Right renal pelvis (tissue), 4 donors: ENCODE measurements around the gene TAS2R16. TPM values are rescaled to one million over a fixed set of nuclear protein-coding genes. Genes with fewer than 3 reads are reported as not detected.

Source experiments
- DNase-seq, 4 donors: peaks; one replicate each; pipeline ENCODE4 v3.0.0-alpha.2; 2013; ENCODE audit warnings: low read depth in 4 of 4, low spot score in 3 of 4, missing footprints in 1 of 4
- polyA plus RNA-seq, 4 donors: library from polyadenylated mRNA; unstranded; fragments of 120-200 nt; gene quantifications; one replicate each; pipeline ENCODE4 v1.2.1, GENCODE V29; 2013; ENCODE audit not compliant: insufficient read length in 4 of 4

The TAS2R16 gene, protein sequence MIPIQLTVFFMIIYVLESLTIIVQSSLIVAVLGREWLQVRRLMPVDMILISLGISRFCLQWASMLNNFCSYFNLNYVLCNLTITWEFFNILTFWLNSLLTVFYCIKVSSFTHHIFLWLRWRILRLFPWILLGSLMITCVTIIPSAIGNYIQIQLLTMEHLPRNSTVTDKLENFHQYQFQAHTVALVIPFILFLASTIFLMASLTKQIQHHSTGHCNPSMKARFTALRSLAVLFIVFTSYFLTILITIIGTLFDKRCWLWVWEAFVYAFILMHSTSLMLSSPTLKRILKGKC
- polyA plus RNA-seq, result not detected

DNA sequence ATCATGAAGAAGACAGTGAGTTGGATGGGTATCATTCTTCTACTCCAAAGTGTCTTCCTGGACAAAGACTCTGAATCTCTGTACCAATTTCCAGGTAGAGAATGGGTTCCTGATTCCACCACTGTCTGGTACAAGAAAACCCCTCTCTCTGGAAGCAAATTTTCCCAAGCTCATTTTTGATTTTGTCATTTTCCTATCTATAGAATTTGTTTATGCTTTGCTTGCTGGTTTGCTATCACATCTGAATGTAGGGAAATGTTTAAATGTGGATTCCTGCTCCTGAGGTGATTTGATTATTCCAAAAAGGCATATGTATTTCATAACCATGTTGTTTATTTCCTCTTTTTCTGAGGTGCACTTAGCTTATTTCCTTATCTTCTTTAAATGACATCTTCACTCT is at the start of gene TAS2R16:
TAS2R16 (minus strand) TSS at position 101 of the 400 bp plus-strand sequence; CDS start at position 35, 66 bp downstream.
- DNase-seq, result no peak

DNA sequence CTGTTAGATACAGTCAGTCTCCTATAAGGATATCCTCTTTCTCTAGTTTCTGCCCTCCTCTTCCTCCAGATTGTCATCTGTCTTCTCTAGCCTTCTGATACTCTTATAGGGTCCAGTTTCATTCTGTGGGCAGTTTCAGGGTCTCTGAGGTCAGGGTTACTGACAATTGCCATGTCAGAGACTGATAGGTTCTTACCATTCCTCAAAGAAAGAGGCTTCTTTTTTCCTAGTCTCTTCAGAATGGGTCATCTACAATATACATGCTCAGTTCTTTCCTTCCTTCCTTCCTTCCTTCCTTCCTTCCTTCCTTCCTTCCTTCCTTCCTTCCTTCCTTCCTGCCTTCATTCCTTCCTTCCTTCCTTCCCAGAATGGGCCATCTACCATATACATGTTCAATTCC is 48.1 kb upstream of the TAS2R16 start:
- no peak for DNase-seq

DNA sequence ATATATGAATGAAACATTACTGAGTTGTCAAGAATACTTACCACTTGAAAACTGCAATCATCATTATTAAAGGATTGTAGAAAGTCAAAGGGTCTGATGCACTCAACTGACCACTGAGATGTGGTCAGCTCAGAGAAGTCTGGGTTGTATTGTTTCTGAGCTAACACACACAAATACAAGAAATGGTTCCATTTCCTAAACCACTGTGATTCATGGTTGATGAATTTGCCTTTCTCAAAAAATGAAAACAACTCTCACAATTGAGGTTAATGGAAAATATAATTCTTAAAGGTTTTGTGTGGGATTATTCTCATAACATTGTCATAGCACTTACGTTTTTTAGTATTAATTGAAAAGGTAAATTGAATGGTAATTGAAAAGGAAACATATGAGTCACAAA is 45.6 kb upstream of the TAS2R16 start:
- DNase-seq, result no peak

DNA sequence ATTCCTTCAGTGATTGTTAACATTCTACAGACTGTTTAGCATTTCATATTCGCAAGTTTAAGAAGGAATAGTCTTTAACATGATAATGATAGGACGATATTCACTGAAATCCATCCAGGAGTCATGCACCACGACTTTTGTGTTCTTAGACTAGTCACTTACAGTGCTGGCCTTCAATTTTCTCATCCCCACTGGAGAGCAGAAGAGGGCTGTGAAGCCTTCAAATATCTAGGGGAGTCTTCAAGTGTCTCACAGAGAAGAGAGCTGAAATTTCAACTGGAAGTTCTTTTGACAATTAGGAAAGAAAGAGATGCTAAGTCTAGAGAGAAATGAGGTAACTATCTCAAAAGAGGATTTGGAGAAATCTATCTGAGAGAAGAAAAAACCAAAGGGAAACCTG is 43.8 kb upstream of the TAS2R16 start:
- no peak for DNase-seq

DNA sequence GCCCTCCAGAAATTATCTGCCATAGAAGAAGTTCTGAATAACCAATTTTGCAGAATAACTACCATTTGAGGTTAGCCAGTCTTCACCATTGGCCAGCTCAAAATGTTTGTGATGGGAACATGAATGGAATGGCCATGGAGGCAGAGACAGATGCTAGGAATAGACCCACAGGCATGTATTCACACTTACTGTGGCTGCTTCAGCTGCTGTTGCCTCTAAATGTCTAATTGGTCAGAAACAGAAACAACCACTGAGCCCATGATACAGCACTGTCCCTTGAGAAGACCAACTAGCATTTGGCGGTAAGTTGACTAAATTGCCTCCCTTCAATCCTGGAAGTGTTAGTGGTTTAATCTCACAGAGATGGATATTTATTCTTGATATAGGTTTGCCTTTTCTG is 38.6 kb upstream of the TAS2R16 start:
- no peak for DNase-seq

DNA sequence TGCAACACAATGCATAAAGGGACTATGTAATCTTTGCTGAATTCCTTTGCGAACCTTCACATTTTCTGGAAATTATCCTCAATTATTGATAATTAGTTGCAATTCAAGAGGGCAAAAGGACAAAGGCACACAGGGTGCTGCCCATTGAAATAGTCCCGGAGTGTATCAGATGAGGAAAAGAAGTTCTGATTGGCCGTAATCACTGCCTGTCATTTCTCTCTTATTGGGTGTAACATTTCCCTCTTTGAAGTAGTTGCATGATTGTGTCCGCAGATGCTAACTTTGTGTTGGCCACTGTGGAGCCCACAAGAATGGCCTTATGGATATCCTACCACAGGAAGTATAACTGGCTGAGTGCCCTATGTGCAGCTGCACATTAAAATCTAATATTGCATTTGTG is 35.1 kb upstream of the TAS2R16 start:
- DNase-seq, result no peak

DNA sequence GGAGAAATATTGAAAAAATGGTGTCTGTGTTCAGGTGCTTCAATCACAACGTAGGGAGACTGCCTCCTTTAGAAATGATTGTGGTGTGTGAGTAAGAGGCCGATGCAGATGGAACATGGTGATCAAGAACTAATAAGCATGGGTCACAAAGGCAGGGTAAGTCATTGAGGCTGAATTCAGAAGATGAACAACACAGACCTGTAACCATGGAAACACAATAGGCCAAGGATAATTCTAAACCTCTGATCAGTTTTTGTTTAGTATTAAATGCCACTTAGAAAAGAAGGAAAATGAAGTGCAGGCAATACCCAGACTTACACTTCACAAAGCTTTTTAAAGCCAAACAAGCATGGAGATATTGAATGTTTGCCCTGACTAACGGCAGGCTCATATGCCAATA is 32.8 kb upstream of the TAS2R16 start:
- no peak for DNase-seq

DNA sequence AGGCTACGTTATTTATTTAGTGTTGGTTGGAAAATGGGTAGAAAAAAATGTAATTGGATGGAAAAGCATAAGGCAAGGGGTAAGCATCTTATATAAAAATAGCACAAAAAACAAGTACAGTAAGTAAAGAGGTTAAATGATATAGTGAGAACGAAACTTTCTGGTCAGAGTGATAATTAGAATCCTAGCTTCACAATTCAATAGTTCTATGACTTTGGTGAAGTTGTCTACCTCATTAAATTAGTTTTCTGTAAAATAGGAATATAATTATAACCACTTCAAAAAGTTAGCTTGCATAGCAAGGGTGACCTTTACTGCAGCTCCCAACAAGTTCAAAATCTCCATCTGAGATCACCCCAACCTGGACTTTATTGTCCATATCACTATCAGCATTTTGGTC is 30.8 kb upstream of the TAS2R16 start:
- DNase-seq, result no peak

DNA sequence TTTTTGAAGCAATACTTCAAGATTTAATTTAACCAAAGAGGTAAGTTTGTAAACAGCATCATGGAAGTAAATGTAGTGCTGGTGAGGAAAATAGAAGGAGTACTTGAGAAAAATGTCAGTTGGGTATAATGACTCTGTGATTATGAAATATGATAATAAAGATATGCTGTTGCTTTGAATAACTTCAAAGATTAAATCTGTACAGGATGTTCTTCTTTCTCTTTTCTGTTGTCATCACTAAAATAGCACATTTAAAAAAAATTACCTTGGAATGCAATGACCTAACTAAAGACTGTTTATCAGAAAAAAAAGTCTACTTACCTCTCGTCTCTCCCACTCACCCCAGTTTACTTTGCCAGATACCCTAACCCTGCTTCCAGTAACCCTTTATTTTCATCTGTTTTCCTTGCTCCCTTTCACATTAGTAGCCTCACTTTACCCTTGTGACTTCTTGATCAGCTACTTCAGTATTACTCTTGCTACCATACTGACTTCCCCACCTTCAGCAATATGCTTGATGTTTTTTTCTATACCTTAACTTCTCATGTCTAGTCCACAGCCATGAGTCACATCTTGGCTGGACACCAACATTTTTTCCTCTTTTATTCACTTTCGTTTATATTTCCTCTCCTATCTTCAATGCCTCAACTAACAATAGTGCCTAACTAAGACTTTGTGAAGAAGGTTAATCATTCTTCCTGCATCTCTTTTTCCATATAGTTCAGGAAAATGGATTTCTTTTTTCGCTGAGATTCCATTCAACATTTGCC is 29.7 kb upstream of the TAS2R16 start:
- DNase-seq, result no peak

DNA sequence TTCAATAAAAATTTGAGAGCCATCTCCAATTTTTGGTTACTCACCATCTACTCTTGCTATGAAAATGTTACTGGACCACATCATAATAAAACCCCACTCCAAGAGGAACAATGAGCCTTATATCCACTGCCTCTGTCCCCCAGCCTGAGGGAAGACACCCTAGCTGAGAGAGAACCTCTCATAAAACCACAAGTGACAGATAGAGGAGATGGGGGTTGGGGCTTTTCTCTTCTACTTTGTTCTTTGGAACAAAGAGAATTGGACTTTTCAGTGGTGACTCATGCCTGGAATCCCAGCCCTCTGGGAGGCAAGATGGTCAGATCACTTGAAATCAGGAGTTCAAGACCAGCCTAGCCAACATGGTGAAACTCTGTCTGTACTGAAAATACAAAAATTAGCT is 27.6 kb upstream of the TAS2R16 start:
- DNase-seq, result no peak

DNA sequence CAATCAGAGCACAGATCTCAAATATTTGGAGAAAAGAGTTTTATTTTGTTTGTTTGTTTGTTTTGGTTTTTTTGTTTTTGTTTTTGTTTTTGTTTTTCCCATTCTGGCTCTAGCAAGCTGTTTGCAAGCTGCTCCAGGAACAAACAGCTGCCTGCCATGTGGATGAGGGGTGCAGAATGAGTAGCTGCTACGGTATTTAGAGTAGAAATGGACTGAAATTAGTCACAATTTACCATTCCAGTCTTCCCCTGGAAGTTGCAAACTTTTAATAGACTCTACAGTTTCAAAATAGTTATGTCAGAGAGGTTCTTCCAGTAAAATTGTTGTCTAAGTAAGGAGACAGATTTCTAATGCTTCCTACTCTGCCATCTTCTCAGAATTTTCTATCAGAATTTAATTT is 27.1 kb upstream of the TAS2R16 start:
- DNase-seq, result no peak

DNA sequence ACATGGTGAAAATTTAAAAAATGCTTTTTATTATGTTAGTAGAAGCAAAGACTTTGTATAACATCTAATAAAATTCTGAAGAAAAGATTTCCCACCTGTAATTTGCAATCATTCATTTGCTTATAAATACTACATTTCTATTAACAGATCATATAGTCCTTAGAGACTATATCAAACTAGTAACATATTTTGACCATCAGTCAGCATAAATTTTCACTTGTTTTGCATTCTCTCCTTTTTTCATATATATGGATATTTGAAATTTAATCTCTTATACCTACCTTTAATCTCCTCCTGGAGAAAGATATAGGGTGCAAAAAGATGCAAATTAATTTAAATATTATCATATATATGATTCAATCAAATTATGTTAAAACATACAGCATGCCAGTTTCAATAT is 16.9 kb upstream of the TAS2R16 start:
- DNase-seq, result no peak

DNA sequence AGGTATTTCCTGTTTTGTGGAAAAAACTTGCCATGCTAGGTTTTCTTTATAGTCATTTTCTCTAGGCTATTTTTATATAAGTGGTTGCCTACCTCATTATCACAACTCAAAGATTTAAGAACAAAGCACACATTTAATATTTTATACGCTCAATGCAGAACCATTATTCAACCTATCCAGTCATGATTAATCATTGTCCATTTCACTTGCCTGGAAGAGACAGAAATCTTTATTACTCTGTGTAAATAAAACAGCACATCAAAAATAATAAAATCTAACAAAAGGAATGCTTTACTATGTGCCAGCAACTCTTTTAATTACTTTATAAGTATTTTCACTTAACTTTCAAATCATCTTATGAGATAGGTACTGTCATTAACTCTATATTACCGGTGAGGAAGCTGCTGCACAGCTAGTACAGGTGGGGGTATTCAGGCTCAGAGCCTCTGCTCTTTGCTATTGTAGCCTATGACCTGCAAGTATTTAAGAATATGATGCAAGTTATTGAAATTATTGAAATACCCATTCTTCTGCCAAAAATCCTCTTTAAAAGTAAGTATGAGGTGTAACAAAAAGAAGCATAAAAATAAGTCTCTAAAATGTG is 16.4 kb upstream of the TAS2R16 start:
- no peak for DNase-seq

DNA sequence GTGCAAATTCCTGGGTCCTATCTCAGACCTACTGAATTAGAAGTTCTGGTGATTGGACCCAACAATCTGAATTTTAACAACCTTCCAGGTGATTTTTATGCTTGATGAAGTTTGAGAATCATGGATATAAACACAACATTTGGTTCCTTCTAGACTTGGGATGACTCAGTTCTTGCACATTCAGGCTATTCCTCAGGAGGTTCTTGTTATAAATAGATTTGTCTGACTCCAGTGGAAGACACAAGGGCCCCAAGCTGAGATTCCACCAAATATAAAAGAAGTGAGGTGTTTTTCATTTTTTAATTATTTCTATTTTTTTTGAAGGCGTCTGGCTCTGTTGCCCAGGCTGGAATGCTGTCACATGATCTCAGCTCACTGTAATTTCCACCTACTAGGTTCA is 9.4 kb upstream of the TAS2R16 start:
- no peak for DNase-seq

DNA sequence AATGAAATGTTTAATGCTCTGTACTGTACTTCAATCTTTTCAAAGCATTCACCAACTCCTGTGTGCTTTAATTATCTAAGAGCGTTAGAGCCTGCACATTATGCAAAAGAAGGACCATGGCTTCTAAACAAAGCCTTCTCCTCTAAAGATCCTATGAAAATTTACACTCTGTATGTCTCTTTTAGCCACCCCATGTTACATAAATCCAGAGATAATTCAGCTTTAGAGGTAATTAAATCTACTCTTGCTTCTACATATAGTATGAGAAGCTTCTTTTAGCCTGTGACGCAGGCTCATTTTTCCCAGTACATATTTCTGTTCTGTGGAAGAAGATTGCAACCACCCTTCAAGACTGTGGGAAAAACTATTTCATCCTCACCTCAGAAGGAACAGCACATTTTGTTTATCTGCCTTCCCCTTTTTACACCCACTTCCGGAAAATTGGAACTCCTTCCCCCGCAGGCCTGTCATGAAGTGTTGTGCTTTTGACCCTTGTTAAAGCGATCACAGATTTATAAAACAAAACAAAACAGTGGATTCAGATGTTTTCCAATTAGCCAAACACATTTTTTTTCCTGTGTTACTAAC is 8.1 kb upstream of the TAS2R16 start:
- DNase-seq, result no peak

DNA sequence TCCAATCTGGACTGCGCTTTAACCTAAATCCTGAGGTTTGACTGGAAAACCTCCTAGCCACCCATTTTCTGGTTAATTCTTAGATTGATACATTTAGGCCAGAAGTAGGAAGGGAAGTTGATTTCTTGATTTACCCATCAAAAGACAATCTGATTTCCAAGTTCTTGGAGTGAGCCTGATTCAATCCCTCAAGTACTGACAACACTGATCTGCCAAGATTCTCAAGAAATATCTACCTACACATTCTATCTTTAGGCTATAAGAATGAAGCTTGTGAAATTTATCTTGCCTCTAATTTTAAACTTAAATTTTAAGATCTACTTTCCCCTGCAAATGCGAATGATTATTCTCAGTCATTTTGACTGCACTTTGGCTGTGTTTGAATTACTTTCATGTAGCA is 5.9 kb downstream of the TAS2R16 start:
- no peak for DNase-seq

DNA sequence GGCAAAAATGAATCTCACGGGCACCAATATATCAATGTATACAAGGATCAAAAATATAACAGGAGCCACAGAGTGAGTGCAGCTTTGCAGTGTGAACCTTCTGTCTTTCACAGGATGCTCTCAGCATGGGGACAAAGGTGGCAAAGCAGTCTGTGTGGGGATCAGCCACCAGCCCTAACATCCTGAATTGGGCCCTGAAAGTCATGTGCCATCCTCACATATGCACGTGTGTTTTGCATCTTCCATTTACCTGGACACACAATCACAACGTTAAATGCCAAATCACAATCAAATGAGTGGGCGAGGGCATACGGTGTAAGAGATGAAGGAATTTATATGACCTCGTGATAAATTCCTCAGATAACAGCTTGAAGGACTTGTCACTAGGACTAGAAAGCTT is 6.5 kb downstream of the TAS2R16 start:
- no peak for DNase-seq

DNA sequence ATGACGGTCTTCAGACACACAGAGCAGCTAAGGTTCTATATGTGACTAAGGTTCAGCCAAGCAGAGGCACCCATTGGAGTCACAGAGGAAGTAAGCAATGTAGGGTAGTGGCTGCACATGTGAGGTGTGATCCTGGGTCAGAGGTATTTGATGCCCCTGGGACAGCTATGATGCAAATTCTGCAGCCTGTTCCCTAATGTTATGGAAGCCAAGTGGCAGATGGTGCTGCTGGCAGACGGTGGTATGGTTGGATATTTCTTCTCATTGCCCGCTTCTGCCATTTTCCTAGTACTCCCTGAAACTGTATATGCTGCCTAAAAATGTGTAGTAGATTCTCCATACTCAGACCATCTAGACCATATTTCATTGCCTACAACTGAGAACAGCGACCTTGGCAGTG is 7.2 kb downstream of the TAS2R16 start:
- no peak for DNase-seq

DNA sequence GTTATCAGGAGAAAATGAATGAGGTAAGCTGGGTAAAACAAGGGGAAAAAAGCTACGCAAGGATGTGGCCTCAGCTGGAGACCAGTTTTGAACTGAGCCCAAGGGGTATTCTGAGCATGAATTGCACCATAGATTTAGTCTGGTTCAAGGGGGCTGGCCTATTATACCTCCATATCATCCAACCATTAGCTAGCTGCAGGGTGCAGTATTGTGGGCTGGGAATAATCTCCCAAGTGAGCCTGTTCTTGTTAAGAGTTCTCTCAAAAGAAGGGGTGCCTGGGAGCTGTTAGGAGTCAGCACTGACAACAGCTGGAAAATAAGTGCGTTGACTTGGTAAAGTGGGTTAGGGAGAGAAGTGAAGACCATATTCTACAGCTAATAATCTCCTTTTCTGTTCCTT is 8.0 kb downstream of the TAS2R16 start:
- DNase-seq, result no peak

DNA sequence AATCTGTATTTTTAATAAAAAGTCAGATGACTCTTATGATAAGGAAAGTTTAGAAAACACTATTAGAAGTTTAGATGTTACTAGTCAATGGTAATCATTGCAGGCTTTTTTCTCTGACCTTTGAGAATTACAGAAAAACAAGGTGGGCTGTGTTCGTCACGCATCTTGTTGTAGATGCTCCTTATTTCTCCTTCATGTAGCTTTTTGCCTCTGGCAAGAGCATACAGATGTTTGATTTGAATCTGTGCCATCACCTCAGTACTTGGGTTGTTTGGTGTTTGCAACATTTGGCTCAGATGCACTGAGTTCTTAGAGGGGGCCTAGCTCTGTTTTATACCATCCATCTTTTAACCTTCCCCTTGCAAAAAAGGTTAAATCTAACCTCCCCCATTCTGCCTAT is 11.5 kb downstream of the TAS2R16 start:
- DNase-seq, result no peak

DNA sequence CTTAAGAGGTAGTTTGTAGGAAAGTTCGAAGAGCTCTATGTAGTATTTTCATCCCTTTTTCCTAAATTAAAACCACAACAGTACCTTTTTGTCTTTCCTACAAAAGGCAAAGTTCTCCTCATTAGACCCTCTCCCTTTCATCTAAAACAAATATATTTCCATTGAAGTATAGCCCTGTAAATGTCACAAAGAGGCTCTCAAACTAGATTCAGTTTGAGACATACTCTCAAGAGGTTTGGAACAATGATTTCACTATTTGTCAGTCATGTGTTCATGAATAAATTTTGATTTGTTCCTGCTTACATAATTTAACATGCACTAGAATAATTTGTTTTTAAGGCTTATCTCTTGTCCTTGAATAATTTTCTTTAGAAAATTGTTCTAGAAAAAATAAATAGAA is 12.2 kb downstream of the TAS2R16 start:
- no peak for DNase-seq

DNA sequence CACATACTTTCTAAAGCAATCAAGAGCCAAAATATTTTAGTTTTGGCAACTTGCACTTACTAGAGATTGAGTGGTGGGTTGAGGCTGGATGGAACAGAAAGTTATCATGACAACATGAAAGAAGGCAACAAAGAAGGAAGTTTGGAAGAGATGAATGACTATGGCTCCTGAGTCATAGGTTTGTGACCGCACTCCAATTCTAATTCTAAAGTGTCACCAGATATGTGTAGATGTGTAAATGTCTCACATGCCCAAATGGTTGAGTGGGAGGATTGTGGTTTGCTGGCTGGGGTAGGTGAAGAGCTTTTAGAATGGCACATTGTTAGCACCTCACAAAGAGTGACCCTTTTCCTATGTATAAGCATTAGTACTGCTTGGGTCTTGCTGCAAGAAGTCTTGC is 20.2 kb downstream of the TAS2R16 start:
- no peak for DNase-seq
